ENCODE data around the gene RASGRF2. TPM values are rescaled to one million over a fixed set of nuclear protein-coding genes. Genes with fewer than 3 reads are reported as not detected.

The RASGRF2 gene
- total and polyA plus RNA-seq, 9 of the 15 experiments (the other 6 are each of a cell fraction or from before 2014, with no cell fraction given) = 0.01 to 0.22 (median 0.08) TPM; not detected in 2

DNA sequence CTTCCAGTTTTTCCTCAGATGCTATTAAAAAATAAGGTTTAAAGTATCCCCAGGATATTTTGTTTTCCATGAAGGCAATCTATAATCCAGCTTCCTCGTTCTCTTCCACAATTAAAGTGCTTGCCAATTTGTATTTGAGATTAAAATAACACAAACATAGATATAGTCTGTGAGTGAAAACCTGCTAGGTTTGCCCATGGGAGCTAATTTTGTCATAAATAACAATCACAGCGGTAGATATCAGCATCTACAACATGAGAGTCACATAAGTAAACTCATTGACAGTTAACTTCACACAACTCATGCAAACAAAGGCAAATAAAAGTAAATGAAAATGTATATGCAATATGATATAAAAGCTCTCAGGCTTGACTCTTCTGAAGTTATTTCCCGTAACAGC, 29.2 kb upstream of the RASGRF2 start (continued):
- no peak for TF ChIP-seq ZNF717 (CRISPR knock-in tag; IDR thresholded peaks at IDR 0.05)
- TF ChIP-seq MAFG (tag; conservative IDR thresholded peaks at IDR 0.05) = no peak
- no peak for TF ChIP-seq ZC3H11A (IDR thresholded peaks at IDR 0.05; ENCODE audit: low read depth, low read length)

GRCh38 chr5:80931411-80931810, 28.8 kb upstream of the RASGRF2 start:
- ChIA-PET CTCF (ENCODE audit: low intra/inter-chr PET ratio) (no interaction called here), POLR2A (no interaction called here)
- Histone ChIP-seq H3K27me3 (ENCODE audit: control insufficient read depth in 2 of 2, insufficient read depth in 2 of 2, low read length in 2 of 2) (peaks cover 4 to 19% of the 10 kb centered on the region in 2 experiments; a peak in 3 of 5 replicates), H3K9me3 (replicated peaks; ENCODE audit: control insufficient read depth, insufficient read depth, low read depth, low read length) (no peaks in the 10 kb centered on the region), H4K20me1 (replicated peaks; ENCODE audit: control insufficient read depth, insufficient read depth, low read length) (no peaks in the 10 kb centered on the region), H2AFZ (ENCODE audit: low read depth, low read length) (no peak overlapping the region), H3K79me2 (ENCODE audit: control insufficient read depth, insufficient read depth, low read length) (no peaks in the 10 kb centered on the region), H3K36me3 (ENCODE audit: control insufficient read depth, insufficient read depth, low read length) (no peaks in the 10 kb centered on the region), H3K9ac (ENCODE audit: insufficient read depth in 1 of 2, low read depth in 2 of 2, low read length in 2 of 2) (no peak overlapping the region), H3K27ac (ENCODE audit: extremely low read depth, low read depth, low read length) (no peak overlapping the region), H3K4me3 (no peak overlapping the region), H3K4me2 (ENCODE audit: insufficient read depth, low read length) (no peak overlapping the region), H3K9me1 (ENCODE audit: control insufficient read depth, insufficient read depth, low read length) (no peaks in the 10 kb centered on the region), H3K4me1 (replicated peaks in 1 of 2; ENCODE audit: control insufficient read depth in 2 of 2, insufficient read depth in 2 of 2, low read length in 2 of 2) (no peaks in the 10 kb centered on the region)
- FAIRE-seq (no peak), DNase-seq (ENCODE audit: extremely low read depth in 1 of 4, low spot score in 3 of 4) (no peak), ATAC-seq (no peak)
- 0% methylated on average over 1 of the region's 1 CpG for WGBS (ENCODE audit: insufficient coverage, low coverage, missing lambda C conversion rate)
- intact Hi-C loops (cut with micrococcal nuclease) (loop anchor here (10.0 kb wide), 1 partner anchor 247 kb away; no protein-coding TSS in a partner anchor), in situ Hi-C loops (cut with MboI) (no loop called here)
- no TSS peak for BruUV-seq (replicated peaks)
- no peak for TF ChIP-seq SMARCB1 (IDR thresholded peaks at IDR 0.05; ENCODE audit: insufficient read length, low read depth)
- no peak for TF ChIP-seq ZNF3 (CRISPR knock-in tag; IDR thresholded peaks at IDR 0.05)
- no peak for TF ChIP-seq ZC3H4 (CRISPR knock-in tag; IDR thresholded peaks at IDR 0.05; ENCODE audit: borderline replicate concordance)

All from K562 (cell line).